ENCODE results near the gene PLEKHA4.
A peak's percentile ranks its signal among the peaks of the same experiment; 100 is the strongest.

PLEKHA4 gene

DNA sequence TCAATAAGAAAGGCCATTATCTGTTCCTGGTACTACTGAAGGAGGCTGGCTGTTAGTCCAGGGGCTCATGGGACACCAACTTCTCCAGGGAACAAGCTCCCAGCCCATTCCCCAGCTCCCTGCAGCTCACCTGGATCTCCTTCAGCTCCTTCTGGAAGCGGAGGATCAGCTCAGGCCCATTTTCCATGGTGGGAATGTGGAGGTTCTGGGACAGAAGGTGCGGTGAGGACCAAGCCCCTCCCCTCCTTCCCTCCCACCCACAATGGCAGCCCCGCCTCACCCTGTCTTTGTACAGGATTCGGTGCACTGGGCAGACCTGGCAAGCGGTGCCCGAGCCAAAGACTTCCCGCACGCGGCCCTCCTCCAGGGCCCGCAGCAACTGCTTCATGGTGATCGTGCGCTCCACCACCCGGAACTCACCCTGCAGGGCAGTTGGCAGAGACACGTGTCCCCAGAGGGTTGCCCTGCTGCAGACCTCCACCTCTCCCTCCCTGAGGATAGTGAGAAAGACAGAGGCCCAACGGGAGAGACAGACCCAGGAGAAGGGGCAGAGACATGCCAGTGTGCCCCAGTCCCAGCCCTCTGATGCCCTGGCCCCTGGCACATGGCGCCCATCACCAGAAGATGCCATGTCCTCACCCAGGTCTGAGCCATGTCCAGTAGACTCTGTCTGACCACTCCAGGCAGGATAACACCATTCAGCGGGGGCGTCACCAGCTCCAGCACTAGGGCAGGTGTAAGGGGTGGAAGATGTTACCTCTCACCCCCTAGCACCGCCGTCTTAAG lies 71.9 kb downstream of the PLEKHA4 start:
- TF ChIP-seq POLR2AphosphoS5 (IDR thresholded peaks at IDR 0.05; ENCODE audit: low read depth, low read length): no peak
- no peak for TF ChIP-seq TAF1 (IDR thresholded peaks at IDR 0.05; ENCODE audit: borderline replicate concordance, insufficient read depth, low read length)
- TF ChIP-seq, protein P1, sequence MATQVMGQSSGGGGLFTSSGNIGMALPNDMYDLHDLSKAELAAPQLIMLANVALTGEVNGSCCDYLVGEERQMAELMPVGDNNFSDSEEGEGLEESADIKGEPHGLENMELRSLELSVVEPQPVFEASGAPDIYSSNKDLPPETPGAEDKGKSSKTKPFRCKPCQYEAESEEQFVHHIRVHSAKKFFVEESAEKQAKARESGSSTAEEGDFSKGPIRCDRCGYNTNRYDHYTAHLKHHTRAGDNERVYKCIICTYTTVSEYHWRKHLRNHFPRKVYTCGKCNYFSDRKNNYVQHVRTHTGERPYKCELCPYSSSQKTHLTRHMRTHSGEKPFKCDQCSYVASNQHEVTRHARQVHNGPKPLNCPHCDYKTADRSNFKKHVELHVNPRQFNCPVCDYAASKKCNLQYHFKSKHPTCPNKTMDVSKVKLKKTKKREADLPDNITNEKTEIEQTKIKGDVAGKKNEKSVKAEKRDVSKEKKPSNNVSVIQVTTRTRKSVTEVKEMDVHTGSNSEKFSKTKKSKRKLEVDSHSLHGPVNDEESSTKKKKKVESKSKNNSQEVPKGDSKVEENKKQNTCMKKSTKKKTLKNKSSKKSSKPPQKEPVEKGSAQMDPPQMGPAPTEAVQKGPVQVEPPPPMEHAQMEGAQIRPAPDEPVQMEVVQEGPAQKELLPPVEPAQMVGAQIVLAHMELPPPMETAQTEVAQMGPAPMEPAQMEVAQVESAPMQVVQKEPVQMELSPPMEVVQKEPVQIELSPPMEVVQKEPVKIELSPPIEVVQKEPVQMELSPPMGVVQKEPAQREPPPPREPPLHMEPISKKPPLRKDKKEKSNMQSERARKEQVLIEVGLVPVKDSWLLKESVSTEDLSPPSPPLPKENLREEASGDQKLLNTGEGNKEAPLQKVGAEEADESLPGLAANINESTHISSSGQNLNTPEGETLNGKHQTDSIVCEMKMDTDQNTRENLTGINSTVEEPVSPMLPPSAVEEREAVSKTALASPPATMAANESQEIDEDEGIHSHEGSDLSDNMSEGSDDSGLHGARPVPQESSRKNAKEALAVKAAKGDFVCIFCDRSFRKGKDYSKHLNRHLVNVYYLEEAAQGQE (IDR thresholded peaks at IDR 0.05; ENCODE audit: insufficient read depth in 1 of 2, low read depth in 2 of 2, low read length in 2 of 2): no peak
- no peak for TF ChIP-seq SIN3A (IDR thresholded peaks at IDR 0.05; ENCODE audit: borderline replicate concordance, insufficient read depth, low read length)
- no peak for TF ChIP-seq FOXP2 (optimal IDR thresholded peaks at IDR 0.05; ENCODE audit: borderline replicate concordance, extremely low read depth, extremely low read length, insufficient read depth)

DNA sequence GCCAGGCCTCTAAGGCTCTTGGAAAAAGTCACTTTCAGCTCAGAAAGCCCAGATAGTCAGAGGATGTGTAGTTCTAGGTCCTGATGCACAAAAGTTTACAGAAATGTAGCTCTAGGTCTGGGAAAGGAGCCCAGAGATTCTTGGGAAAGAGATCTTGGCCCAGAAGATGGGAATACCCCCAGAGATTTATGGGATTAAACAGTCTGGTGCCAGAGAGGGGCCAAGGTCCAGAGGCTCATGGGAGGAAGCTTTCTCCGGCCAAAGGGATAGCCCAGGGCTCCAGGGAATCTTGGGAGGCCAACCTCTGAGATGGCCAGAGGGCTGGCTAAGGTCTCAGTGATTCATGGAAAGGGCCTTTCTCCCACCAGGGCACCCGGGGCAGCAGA lies 72.7 kb downstream of the PLEKHA4 start:
- TF ChIP-seq, protein P1 (IDR thresholded peaks at IDR 0.05; ENCODE audit: insufficient read depth in 1 of 2, low read depth in 2 of 2, low read length in 2 of 2): no peak
- TF ChIP-seq FOXP2 (optimal IDR thresholded peaks at IDR 0.05; ENCODE audit: borderline replicate concordance, extremely low read depth, extremely low read length, insufficient read depth) (no peak), POLR2AphosphoS5 (IDR thresholded peaks at IDR 0.05; ENCODE audit: low read depth, low read length) (0 out of 2 replicates have a peak, but pooled peaks have one; percentile 0)

GRCh38 chr19:48795055-48795684 lies 73.2 kb downstream of the PLEKHA4 start:
- no peak for TF ChIP-seq SIN3A (IDR thresholded peaks at IDR 0.05; ENCODE audit: borderline replicate concordance, insufficient read depth, low read length)
- peak; percentile 78 for TF ChIP-seq POLR2AphosphoS5 (IDR thresholded peaks at IDR 0.05; ENCODE audit: low read depth, low read length)
- TF ChIP-seq, protein P1 (IDR thresholded peaks at IDR 0.05; ENCODE audit: insufficient read depth in 1 of 2, low read depth in 2 of 2, low read length in 2 of 2): no peak
- no peak for TF ChIP-seq FOXP2 (optimal IDR thresholded peaks at IDR 0.05; ENCODE audit: borderline replicate concordance, extremely low read depth, extremely low read length, insufficient read depth)
- TF ChIP-seq TAF1 (IDR thresholded peaks at IDR 0.05; ENCODE audit: borderline replicate concordance, insufficient read depth, low read length): 0 out of 2 replicates have a peak, but pooled peaks have one; percentile 17

- TF ChIP-seq TAF1 (IDR thresholded peaks at IDR 0.05; ENCODE audit: borderline replicate concordance, insufficient read depth, low read length) (no peak), SIN3A (IDR thresholded peaks at IDR 0.05; ENCODE audit: borderline replicate concordance, insufficient read depth, low read length) (no peak), POLR2AphosphoS5 (IDR thresholded peaks at IDR 0.05; ENCODE audit: low read depth, low read length) (no peak), FOXP2 (optimal IDR thresholded peaks at IDR 0.05; ENCODE audit: borderline replicate concordance, extremely low read depth, extremely low read length, insufficient read depth) (no peak)
- TF ChIP-seq, protein P1 (IDR thresholded peaks at IDR 0.05; ENCODE audit: insufficient read depth in 1 of 2, low read depth in 2 of 2, low read length in 2 of 2): no peak
These were observed 74.1 kb downstream of the PLEKHA4 start for GRCh38 chr19:48794291-48794690.

Measured in PFSK-1 (cell line).